C4-2B (cell line): ENCODE measurements around the gene HDAC4.
"Not testable (repeated sequence)": the region's sequence is repeated elsewhere in the genome, so short reads cannot be mapped to it uniquely, and the experiment has no call there.

Source experiments
- H3K27ac ChIP-seq: fragments of 450-650 bp; 2 replicates; pipeline ENCODE4 v1.5.1; 2017
- CTCF ChIP-seq: fragments of 450-650 bp; conservative IDR thresholded peaks from 2 replicates; pipeline ENCODE4 v1.5.1; 2017; ENCODE audit warnings: mild to moderate bottlenecking
- ZFX ChIP-seq: fragments of 450-650 bp; IDR thresholded peaks from 2 replicates; pipeline ENCODE4 v1.6.1; 2017

HDAC4 gene

GRCh38 chr2:239285071-239285931, 115.5 kb downstream of the HDAC4 start:
- H3K27ac ChIP-seq, result no peak overlapping the region
- TF ChIP-seq CTCF (no peak), ZFX (no peak)

GRCh38 chr2:239283961-239284795, 116.6 kb downstream of the HDAC4 start:
- TF ChIP-seq CTCF (no peak), ZFX (no peak)
- H3K27ac ChIP-seq, result no peak overlapping the region

- no peak for TF ChIP-seq CTCF
- TF ChIP-seq ZFX, result no peak
Observed at GRCh38 chr2:239283288-239283945, 117.4 kb downstream of the HDAC4 start.

DNA sequence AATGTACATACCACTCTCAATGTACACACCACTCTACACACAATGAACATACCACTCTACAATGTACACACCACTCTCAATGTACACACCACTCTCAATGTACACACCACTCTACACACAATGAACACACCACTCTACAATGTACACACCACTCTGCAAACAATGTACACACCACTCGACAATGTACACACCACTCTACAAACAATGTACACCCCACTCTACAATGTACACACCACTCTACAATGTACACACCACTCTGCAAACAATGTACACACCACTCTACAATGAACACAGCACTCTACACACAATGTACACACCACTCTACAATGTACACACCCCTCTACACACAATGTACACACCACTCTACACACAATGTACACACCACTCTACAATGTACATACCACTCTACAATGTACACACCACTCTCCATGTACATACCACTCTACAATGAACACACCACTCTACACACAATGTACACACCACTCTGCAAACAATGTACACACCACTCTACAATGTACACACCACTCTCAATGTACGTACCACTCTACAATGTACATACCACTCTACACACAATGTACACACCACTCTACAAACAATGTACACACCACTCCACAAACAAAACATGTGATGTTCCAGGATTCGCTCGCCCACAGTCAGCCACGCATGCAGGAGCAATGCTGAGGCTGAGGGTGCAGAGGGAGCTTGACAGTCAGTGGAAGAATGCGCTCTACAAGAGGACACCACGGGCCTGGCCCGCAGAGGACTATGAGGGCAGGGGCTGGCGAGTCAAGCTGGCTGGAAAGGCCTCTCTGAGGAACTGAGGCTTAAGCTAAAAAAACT, 118.2 kb downstream of the HDAC4 start:
- TF ChIP-seq CTCF, result no peak
- TF ChIP-seq ZFX, result no peak
- no peak overlapping the region for H3K27ac ChIP-seq

More at GRCh38 chr2:239283288-239283945, 117.4 kb downstream of the HDAC4 start:
- H3K27ac ChIP-seq, result no peak overlapping the region

GRCh38 chr2:239280296-239281017, 120.4 kb downstream of the HDAC4 start:
- not testable (repeated sequence) for H3K27ac ChIP-seq

- H3K27ac ChIP-seq, result no peak overlapping the region
- TF ChIP-seq CTCF (no peak), ZFX (no peak)
Observed at GRCh38 chr2:239279508-239280295, 121.1 kb downstream of the HDAC4 start.
